Kasumi-1 (cell line): ENCODE data around the gene FBXO40.
A peak's percentile ranks its signal among the peaks of the same experiment; 100 is the strongest.
"Not testable (repeated sequence)": the region's sequence is repeated elsewhere in the genome, so short reads cannot be mapped to it uniquely, and the experiment has no call there.

ENCODE experiments used
- DNase-seq, 2 experiments: peaks; one replicate each; lab custom pipeline; 2025; lab: John Stamatoyannopoulos, UW

The FBXO40 gene, protein sequence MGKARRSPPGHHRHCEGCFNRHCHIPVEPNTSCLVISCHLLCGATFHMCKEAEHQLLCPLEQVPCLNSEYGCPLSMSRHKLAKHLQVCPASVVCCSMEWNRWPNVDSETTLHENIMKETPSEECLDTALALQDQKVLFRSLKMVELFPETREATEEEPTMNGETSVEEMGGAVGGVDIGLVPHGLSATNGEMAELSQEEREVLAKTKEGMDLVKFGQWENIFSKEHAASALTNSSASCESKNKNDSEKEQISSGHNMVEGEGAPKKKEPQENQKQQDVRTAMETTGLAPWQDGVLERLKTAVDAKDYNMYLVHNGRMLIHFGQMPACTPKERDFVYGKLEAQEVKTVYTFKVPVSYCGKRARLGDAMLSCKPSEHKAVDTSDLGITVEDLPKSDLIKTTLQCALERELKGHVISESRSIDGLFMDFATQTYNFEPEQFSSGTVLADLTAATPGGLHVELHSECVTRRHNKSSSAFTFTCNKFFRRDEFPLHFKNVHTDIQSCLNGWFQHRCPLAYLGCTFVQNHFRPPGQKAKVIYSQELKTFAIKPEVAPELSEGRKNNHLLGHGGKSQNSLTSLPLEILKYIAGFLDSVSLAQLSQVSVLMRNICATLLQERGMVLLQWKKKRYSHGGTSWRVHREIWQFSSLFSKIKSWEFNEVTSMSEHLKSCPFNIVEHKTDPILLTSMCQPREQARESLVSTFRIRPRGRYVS

DNA sequence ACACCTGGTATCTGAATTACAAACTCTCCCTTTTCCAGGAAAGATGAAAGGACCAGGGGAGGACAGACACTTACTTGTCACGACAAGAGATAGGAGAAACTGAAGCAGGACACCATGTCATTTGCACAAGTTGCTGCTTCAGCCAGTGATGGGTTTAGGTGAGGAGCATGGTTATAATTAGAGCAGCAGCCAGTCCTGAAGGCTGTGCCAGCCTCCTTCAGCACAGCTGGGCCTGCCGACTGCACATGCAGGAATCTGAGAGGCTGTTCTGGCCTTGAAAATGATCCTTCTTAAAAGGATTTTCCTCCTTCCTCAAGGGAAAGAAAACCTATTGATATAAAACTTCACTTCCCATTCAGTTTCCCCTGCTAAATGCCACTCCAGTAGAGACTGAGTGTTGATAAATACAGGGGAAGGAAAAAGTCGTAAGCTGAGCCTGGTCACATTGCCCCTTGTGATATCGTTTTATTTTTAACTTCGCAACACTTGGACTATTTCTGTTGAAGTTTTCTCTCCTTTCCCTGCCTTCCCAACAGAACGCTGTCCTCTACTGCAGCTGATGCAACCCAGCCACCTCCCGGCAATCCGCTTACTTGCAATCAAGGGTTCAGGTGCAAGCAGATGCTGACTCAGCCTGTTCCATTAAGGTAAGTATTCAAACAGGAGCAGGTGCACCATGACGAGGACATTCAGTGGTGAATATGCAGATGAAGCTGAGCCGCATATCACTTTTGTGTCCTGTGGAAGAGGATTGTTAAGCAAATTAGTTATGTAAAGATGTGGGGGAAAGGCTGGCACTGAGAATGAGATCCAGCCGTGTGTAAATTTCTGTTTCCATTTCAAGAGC, at the start of gene FBXO40:
FBXO40 (plus strand) TSS at position 524 of the 847 bp plus-strand sequence. CDS start 27,197 bp downstream, outside the sequence.
- DNase-seq, result no peak

DNA sequence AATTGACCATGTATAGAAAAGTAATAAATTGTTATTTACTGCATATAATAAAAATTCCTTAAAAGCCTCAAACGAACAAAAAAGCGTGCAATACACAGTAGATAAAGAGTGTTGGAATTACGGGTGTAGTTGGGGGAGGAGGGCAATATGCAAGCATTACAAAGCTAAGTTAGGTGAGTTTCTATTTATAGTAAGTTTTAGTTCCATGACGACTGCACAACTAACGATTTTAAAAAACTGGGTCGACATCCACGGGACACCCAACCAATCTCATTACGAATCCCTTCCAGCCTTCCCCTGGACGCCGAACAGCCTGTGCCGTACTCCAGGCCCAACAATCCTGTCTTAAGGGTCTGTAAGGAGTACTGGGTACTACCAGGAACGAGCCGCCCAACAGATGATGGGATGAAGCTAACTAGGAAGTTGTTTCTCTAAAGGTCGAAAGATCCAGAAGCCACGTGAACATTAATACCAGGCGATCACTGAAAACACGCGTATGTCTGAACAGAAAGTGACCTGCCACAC, 48.1 kb upstream of the FBXO40 start:
- peak; percentile 36 to 55 for DNase-seq

GRCh38 chr3:121545574-121546455, 47.4 kb upstream of the FBXO40 start, which contains the start of gene POLQ:
POLQ (minus strand) TSS chr3:121545988; CDS start chr3:121545877, 111 bp downstream.
- DNase-seq, result peak; percentile 95 to 97

DNA sequence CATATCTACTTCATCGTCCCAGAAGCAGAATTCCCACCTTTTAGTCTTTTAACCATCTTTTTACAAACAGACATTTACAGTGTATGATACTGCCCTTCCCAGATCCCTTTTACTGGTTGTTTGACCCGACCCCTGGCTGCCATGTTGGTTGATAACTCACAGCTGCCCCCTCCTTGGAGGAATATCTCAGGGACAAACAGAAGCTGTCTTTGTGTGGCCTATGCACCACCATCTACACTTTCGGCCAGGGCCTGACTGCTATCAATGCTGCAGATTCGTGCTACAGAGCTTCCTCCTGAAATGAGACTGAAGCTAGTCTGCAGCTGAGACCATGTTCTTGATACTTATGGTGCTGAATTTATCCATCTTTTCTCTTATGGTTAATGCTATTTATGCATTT, 40.8 kb upstream of the FBXO40 start:
- DNase-seq, result no peak

- no peak for DNase-seq
Measured at GRCh38 chr3:121552797-121553196, 40.4 kb upstream of the FBXO40 start.

DNA sequence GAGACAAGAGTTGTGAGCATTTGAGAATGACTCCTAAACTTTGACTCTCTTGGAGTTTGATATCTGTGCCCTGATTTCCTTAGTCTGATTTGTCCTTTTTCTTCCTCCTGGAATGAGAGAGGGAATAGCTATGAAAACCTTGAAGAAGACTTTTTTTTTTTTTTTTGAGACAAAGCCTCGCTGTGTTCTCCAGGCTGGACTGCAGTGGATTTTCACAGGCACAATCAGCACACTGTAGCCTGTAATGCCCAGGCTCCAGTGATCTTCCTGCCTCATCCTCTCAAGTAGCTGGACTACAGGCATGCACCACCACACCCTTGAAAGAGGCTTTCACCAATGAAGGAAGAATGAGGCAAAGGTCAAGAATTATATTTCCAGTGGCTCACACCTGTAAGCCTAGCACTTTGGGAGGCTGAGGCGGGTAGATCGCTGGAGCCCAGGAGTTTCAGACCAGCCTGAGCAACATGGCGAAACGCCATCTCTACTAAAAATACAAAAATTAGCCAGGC, 35.7 kb upstream of the FBXO40 start:
- no peak for DNase-seq

DNA sequence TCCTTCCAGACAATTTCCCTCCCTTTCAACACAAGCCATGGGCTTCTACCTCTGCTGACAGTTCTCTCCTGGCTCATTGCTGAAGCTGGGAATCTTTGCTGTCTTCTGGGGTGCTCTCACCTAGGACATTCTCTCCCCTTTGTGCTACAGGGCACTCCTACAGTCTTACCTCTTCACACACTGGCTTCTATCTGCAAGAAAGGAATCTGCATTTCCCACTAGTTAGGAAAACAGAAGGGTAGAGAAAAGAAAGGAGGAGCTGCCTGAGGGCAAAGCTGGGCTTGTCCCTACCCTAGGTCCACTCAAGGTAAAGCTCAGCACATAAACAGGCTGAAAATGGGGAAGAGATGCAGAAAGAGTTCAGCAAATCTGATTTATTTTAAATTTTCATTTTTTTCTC, 31.0 kb upstream of the FBXO40 start:
- no peak for DNase-seq

DNA sequence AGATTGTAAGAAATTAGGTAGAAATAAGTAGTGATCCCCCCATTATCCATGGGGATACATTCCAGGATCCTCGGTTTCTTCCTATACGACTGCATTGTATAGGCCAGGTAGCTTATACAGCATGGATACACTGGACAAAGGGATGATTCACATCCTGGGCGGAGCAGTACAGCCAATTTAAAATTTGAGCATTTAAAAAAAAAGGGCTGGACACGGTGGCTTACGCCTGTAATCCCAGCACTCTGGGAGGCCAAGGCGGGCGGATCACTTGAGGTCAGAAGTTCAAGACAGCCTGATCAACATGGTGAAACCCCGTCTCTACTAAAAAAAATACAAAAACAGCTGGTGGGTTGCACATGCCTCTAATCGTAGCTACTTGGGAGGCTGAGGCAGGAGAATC, 26.4 kb upstream of the FBXO40 start:
- DNase-seq, result no peak

DNA sequence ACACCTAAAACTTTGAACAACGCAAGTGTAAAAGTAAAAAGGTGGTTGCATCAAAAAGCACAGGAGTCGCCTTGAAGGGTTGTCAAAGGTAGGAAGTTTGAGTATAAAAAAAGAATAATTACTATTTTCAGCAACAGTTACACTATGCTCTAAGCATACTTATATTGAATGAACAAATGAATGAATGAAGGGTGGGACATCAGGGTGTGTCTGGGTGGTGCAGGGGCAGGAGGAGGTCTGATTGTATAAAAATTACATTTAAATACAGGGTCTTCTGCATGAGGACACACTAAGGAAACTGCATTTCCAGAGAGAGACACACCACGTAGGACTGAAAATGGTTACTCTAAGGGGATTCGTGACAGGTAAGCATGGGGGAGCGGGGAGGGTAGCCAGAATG, 25.5 kb upstream of the FBXO40 start, which contains the start of gene ARGFX:
ARGFX (plus strand) TSS at position 301 of the 400 bp plus-strand sequence. CDS start 2,765 bp downstream, outside the sequence.
- DNase-seq, result no peak

DNA sequence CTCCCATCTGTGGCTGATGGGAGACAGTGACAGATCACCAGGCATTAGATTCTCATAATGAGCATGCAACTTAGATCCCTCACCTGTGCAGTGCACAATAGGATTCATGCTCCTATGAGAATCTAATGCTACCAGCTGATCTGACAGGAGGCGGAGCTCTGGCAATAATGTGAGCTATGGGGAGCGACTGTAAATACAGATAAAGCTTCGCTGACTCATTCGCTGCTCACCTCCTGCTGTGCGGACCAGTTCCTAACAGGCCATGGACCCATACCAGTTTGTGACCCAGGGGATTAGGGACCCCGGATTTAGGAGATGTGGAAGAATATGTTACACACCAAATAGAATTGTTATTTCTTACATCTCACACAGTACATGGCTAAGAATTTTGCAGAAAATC, 18.7 kb upstream of the FBXO40 start:
- no peak for DNase-seq

GRCh38 chr3:121581691-121582090, 11.5 kb upstream of the FBXO40 start:
- no peak for DNase-seq

DNA sequence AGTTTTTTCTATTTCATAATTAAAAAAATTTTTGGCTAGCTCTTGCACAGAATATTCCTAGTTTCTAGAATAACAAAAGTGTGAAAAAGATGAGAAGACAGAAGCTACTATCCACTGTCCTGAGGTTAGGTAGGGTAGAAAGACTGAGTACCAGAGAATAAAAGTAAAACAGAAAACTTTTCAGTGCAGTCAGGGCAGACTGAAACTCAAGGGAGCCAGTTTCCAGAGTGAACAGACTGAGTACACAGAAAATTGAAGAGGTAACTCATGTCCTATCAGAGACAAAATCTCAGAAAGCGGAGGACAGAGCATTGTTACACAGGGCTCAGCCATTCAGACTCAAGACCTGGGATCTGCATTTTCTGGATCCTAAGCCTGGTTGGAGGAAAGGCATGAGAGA, 8.8 kb upstream of the FBXO40 start:
- DNase-seq, result no peak

DNA sequence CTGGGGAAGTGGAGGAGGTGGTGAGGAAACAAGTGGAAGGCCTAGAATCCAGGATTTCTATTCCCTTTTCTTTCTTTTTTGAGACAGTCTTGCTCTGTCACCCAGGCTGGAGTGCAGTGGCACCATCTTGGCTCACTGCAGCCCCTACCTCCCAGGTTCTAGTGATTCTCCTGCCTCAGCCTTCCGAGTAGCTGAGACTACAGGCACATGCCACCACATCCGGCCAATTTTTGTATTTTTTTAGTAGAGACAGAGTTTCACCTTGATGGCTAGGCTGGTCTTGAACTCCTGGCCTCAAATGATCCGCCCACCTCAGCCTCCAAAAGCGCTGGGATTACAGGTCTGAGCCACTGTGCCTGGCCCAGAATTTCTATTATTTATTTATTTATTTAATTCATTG, 627 bp downstream of the FBXO40 start:
- DNase-seq, result not testable (repeated sequence)

- no peak for DNase-seq
Measured at GRCh38 chr3:121594850-121595249, 1.7 kb downstream of the FBXO40 start.

GRCh38 chr3:121595765-121596406, 2.7 kb downstream of the FBXO40 start:
- DNase-seq, result no peak

DNA sequence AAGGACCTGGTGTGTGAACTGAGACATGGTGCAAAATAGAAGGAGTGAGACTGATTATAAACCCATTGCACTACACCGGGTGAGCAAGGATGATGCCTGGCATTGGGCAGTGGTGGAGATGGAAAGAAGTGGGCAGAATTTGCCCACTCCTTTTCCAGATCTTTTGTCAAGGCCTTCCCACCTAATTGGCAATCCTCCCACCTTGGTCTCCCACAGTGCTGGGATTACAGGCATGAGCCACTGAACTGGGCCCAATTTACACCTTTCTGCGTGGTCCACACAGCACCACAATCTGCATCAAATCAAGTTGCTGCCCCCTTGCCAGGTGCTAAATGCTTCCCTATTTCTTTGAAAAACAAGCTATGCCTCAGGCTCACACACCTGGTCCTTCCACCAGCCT, 5.4 kb downstream of the FBXO40 start:
- DNase-seq, result no peak

DNA sequence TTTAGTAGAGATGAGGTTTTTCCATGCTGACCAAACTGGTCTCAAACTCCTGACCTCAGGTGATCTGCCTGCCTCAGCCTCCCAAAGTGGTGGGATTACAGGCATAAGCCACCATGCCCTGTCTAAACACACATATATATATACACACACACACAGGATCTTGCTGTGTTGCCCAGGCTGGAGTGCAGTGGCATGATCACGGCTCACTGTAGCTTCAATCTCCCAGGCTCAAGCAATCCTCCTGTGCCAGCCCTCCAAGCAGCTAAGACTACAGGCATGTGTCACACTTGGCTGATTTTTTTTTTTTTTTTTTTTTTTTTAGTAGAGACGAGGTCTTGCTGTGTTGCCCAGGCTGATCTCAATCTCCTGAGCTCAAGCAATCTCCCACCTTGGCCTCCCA, 6.7 kb downstream of the FBXO40 start:
- DNase-seq, result not testable (repeated sequence)

GRCh38 chr3:121601212-121601812, 8.1 kb downstream of the FBXO40 start:
- no peak for DNase-seq

- no peak for DNase-seq
Measured at GRCh38 chr3:121604759-121605158, 11.6 kb downstream of the FBXO40 start.

- no peak for DNase-seq
Measured at GRCh38 chr3:121606106-121606505, 12.9 kb downstream of the FBXO40 start.
